ENCODE measurements around the gene MPIG6B.

MPIG6B gene

GRCh38 chr6:31721351-31722020 lies 1.7 kb upstream of the MPIG6B start, which contains the start of gene LY6G6C:
TSS of gene LY6G6C (minus strand) at chr6:31721746. CDS start at chr6:31721679, 67 bp downstream.
- no peak for DNase-seq

DNA sequence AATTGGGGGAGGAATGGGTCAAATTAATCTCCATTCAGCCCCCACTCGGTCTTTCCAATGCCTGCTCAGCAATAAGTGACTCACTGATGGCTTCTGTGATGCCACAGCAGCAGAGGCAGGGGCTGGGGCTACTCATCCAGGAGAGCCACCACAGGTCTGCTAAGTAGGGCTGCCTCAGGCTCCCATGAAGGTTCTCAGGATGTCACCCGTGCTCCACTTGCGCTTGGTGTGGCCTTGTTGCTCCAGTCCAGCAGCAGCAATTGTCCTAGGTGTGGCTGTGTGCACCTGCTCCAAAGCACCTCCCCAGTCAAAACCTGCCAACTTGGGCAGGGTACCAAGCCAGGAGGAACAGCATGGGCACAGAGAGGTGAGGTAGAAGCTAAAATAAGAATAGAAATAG lies 1.0 kb upstream of the MPIG6B start:
- no peak for DNase-seq

DNA sequence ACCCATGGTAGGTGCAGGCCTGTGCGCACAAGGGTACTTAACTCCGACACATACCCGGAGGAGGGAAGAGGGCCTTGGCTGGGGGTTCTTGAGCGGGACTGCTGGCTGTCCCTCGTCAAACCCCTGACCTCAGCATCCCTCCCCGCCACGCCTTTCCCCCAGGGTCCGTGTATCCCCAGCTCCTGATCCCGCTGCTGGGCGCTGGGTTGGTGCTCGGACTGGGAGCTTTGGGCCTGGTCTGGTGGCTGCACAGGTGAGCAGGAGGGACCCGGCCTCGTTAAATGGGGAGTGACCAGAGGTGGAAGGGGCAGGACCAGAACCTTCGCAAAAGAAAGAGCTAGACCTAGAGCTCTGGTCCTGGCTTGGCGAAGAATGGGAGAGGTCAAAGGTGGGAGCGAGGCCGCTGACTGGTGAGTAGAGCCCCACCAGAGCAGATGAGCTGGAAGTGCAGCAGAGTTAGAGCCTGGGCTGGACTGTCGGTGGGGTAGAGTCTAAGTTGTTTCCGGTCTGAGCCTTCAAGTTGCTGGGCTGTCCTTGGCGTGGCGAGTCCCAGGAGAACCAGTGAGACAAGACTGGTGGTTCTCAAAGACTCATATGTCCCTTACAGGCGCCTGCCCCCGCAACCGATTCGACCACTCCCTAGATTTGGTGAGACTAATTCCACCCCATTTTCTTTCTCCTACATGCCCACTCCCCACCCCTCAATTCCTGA lies 963 bp downstream of the MPIG6B start:
- DNase-seq = no peak

GRCh38 chr6:31725502-31726350 lies 2.6 kb downstream of the MPIG6B start:
- peak in 1 of 14 donors; percentile 15 for DNase-seq

- peak in 5 of 14 donors; percentile 15 to 49 (median 24) for DNase-seq
Observed at GRCh38 chr6:31727034-31727716, 4.0 kb downstream of the MPIG6B start.

DNA sequence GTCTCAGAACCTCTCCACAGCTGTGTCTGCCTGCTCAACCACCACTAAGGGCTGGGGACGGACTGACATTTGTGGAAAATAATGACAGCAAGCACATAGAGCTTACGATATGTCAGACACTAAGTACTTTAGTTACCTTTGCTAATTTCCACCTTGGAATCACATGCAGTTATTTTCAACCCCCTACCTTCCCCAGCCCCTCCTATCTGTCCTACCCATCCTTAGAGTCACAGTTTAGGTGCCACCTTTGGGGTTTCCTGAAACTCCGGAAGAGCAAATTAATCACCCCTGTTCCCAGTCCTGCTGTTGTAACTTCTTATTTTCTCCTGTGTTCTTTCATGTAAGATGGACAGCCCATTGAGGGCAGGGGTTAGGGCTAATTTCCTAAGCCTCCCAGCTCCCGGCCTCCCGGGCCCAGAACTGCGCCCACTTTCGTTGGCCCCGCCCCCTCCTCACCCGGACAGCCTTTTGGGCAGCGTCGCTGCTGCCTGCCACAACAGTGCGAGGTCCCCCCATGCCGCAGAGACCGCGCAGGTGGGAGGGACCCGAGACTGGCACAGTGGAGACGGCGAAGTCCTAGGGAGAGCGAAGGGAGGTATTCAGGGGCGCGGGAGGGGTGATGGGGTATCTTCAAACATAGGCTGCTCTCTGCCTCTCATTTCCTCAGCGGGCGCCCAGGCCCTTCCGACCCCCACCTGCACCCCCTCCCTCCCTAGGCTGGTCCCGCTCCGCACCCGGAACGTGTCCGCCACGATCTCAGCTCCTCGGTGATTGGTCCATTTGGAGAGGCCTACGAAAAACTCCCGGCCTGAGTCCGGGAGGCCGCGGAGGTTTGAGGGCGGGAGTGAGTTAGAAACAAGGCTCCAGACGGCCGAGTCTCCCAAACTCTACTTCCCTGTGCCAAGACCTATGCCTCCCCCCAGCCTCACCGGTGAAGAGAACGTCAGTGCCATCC lies 4.8 kb downstream of the MPIG6B start:
- DNase-seq = no peak

DNA sequence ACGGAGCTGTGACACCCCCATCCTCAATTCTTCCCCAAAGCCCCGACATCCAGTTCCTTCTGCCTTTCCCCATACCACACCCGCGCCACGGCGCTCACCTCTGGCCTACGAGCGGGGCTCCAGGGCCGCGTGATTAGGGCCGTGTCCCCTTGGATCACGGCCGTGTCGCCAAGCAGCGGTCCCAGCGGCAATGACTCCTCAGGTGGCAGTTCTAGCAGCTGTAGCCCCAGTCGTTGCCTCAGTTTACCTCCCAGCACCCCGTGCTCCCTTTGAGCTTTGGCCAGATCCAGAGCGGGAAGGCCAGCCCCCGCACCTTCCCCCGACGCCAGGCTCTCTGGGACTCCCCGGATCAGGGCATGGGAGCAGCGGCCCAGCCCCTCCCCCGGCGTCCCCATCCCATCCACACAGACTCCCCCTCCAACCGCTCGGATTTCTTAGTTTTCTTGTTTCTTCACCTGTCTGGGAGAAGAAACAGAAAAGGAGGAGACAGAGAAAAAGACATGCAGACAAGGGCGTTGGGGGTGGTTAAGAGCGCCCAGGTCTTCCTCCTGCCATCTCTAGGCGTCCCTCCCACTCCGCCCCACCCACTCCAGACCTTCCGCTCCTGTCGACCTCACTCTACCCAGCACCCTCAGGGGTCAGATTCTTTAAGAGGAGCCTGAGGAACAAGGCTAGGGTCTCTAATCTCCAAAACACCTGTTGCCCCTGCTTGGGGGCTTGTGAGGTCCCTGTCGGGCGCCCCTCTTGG lies 5.8 kb downstream of the MPIG6B start, which contains the start of gene DDAH2:
TSS of gene DDAH2 (minus strand) at position 533 of the 748 bp plus-strand sequence. CDS start at position 395, 138 bp downstream.
- peak in 3 of 14 donors; percentile 10 to 71 (median 46) for DNase-seq

- peak; percentile 50 to 93 (median 83) for DNase-seq
Observed at GRCh38 chr6:31729515-31729978, 6.4 kb downstream of the MPIG6B start.

DNA sequence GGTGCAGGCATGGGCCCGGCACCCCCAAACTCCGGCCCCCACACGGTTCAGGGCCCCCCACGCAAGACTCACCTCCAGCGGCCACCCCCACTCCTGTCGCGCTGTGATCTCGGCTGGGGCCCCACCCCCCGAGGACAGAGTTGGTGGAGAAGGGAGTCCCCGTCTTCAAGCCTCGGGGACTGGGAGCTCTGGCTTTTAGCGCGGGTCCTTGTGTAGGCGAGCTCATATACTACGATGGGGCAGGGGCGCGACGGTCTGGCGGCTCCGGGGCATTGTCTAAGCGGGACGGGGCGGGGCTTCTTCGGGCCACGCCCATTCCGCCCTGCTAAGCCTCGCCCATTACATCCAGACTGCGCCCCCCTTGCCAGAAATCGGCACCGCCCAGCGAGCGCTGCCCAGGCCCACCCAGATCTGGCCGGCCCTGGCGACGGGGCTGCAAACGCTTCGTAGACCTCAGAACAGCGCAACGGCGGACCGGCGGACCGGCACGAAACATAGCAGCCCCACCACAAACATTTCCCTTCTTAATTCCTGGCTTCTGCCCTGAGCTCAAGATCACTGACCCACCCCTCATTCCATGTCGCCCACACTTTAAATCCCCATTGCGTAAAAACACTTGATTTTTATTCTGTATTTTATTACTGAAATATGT lies 6.9 kb downstream of the MPIG6B start:
- peak in 12 of 14 donors; percentile 25 to 82 (median 74) for DNase-seq

- no peak for DNase-seq
Observed at GRCh38 chr6:31730631-31731086, 7.5 kb downstream of the MPIG6B start.

- no peak for DNase-seq
Observed at GRCh38 chr6:31732029-31732428, 8.9 kb downstream of the MPIG6B start.

DNA sequence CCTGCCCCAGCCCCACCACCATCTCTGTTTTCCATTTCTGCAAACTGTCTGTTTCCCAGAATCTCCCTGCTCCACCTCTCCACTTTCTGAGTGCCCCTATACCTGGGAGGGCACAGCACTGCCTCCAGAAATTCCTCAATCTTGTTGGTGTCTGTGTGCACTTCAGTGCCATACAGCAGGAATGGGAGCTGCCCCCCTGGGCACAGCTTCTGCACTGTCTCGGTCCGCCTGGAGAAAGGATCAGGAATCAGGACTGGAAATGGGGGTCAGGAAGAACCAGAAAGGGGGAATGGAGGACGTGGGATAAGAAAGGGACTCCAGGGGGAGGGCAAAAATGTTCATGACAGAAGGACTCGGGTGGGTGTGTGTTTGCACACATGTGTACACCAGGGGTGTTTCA lies 10.6 kb downstream of the MPIG6B start:
- DNase-seq = no peak

DNA sequence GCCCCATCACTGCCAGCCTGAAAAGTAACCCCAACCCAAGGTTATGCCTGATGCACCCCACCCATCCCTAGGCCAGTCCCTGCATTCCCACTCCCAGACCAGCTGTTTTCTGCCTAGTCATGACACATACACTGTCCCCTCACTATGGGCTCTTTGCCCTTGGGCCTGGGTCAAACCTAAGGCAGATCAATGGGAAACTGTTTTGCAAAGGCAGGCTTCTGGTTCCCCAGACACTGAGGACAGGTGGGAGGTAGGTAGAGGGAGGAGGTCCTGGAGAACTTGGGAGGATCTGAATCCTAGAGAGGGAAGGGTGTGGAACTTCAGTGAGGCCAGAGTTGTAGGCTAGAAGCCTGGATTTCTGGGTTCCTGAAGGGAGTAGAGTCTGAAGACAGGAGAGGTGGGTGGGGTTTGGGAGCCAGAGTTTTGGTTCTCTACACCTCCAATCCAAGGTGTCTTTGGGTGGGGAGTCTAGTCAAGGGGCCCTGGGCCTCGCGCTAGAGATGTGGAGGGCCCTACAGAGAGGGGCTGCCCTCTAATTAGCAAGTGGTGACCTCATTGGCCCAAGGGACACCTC lies 11.2 kb downstream of the MPIG6B start:
- no peak for DNase-seq

DNA sequence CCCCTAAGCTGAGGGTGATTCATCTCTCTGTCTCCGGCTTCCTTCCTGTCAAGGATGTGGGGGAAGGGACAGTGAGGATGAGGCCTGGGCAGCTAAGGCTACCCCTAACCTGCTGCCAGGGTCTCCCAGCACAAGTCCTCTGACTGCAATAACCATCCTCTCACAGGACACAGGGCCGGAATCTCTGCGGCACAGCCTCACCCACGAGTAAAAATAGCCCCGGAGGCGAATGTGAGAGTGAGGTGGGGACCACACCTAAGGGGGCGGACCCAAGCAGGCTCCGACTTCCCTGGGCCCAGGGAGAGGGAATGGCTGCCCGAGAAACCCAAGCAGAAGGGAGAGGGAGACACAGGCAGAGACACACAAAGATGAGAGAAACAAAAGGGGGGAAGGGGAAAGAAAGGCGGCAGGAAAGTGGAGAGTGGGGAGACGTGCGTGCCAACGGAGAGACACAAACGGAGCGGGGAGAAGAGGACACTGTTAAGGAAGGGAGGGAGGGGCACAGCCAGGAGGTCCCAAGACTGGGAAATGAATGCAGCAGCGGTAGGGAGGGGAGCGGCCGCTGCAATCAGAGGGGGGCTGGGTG lies 11.7 kb downstream of the MPIG6B start:
- peak in 3 of 14 donors; percentile 21 to 49 (median 29) for DNase-seq

DNA sequence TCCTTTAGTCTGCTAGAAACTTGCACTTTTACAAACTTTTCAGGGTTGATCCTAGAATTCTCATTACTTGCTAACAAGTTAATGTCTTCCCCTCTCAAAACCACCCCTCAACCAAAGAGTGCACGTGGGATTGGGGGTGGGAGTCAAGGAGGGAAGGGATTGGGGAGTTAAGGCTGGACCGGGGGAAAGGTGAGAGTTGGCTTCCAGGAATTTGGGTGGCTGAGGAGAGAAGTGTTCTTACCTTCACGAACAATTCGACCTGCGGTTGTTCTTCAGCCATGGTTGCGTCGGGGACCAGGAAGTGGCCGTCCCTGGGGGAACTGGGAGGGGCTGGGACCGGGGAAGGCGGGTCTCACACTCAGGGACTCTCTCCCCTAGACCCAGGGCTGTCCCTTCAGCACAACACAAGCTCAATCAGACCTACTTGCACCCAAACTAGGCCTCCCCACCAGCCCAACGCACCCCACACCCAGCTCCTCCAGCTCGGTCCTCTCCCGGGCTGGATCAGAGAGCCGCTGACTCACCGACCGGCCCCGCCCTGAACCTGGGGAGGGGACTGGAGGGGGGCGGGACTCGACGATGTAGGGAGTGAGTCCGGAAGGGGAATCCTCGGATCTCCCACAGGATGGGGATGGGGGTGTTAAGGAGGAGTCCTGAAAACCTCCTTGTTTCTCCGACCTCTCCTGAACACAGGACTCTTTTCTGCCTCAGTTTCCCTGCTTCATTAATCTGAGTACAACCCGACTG lies 13.0 kb downstream of the MPIG6B start, which contains the start of gene CLIC1:
TSS of gene CLIC1 (minus strand) at position 510 of the 747 bp plus-strand sequence. CDS start at position 280, 230 bp downstream.
- DNase-seq = peak in 8 of 14 donors; percentile 30 to 74 (median 48)

- DNase-seq = no peak
Observed at GRCh38 chr6:31736768-31737314, 13.7 kb downstream of the MPIG6B start.

DNA sequence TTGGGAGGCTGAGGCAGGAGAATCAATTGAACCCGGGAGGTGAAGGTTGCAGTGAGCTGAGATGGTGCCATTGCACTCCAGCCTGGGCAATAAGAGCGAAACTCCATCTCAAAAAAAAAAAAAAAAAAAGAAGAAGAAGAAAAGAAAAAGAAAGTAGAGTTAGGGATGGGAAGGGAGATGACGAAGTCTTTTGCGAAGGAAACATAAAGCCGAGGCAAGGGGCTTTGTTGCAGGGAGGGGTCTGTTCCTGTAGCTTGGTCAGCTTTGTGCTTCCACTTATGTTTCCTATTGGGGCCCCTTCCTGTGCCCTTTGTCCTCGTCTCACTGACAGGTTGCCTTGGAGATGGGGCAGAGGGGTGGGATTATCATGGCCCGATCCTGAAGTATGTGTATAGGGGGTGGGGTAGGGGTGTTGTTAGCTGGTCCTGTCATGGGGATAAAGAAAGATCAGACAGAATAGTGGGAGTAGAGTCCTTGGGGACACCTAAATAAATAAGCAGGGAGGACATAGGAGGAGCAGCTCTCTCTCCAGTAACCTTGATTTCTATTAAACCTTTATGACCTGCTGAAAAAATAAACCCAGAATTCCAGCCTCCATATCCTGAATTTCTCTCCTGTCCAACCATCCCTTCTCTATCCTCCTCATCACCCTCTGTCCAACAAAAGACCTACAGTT lies 14.3 kb downstream of the MPIG6B start:
- no peak for DNase-seq

Data from C1 segment of cervical spinal cord (tissue), 14 donors.